AG09309 (cell line): ENCODE results near the gene SPOCK3.

Source experiments
- DNase-seq: peaks from one replicate; pipeline ENCODE4 v3.0.0-alpha.2; 2010; ENCODE audit warnings: low read depth
- H3K4me3 ChIP-seq: 2 replicates; pipeline ENCODE4 v1.5.1; 2011; ENCODE audit warnings: mild to moderate bottlenecking, low read depth, low read length, moderate library complexity; ENCODE audit not compliant: control insufficient read depth
- TF ChIP-seq, protein P1 (sequence below): IDR thresholded peaks from 2 replicates; pipeline ENCODE4 v1.5.1; 2011; ENCODE audit warnings: mild to moderate bottlenecking, low read depth, low read length, inconsistent platforms; ENCODE audit not compliant: insufficient read depth, control insufficient read depth; ENCODE audit errors: missing control alignments

Gene SPOCK3

DNA sequence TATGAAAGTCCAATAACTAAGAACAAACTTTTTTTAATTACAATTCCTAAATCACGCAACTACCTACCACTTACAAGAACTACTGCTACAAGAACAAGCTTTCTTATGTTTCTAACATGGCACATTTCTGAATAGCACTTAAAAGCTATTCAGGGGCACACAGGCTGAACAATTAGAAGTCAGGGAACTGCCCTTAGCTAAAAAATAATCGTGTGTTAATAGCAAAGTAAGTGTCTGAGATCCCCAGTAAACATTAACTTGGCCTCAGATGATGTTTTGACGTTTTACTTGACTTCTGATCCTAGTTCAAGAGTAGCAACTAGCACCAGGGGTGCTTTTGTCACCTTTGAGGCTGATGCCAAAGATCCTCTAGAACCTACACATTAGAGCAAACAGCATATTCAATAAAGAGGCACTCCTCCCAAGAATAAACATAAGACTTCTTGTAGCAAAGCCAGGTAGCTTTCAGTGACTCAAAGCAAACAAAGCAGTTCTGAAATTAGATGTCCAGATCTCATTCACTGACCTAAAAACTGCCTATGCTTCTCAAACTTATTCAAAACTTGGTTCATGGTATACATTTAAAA is 16.2 kb downstream of the SPOCK3 start:
- TF ChIP-seq, protein P1, sequence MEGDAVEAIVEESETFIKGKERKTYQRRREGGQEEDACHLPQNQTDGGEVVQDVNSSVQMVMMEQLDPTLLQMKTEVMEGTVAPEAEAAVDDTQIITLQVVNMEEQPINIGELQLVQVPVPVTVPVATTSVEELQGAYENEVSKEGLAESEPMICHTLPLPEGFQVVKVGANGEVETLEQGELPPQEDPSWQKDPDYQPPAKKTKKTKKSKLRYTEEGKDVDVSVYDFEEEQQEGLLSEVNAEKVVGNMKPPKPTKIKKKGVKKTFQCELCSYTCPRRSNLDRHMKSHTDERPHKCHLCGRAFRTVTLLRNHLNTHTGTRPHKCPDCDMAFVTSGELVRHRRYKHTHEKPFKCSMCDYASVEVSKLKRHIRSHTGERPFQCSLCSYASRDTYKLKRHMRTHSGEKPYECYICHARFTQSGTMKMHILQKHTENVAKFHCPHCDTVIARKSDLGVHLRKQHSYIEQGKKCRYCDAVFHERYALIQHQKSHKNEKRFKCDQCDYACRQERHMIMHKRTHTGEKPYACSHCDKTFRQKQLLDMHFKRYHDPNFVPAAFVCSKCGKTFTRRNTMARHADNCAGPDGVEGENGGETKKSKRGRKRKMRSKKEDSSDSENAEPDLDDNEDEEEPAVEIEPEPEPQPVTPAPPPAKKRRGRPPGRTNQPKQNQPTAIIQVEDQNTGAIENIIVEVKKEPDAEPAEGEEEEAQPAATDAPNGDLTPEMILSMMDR = no peak
- no peak for DNase-seq
- no peak overlapping the region for H3K4me3 ChIP-seq

DNA sequence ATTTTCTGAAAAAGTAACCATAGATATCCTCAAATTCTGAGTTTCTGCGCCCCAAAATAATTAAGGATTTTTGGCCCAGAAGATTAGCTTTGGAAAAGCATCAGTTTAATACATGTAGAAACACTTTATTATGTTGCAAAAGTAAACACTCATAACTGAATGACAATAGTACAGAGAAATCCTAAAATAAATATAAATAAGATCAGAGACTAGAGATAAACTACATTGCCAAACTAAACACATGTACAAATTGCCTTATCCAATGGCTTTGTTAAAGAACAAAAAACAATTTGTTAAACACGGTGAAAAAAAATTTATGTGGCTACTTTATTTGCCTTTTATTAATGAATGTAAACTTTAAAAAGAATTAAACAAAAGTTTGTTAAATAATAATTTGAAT is 17.5 kb downstream of the SPOCK3 start:
- no peak overlapping the region for H3K4me3 ChIP-seq
- TF ChIP-seq, protein P1 = no peak
- DNase-seq = no peak

DNA sequence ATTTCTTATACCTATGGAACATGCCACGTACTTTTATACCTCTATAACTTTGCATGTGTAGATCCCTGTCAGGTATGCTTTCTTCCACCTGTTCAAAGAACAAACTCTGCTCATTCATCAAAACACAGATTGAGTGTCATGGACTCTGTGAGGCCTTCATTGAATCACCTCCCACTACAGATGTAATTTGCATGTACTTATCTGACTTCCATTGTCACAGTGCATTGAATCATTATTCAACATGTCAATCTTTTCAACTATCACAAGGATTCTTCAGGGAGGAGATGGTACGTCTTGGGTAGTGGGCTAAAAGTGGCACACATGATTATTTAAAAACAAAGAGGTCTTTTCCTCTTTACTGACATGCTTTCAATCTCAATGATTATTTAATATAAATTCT is 24.1 kb downstream of the SPOCK3 start:
- no peak for DNase-seq
- TF ChIP-seq, protein P1 = no peak
- H3K4me3 ChIP-seq = no peak overlapping the region

DNA sequence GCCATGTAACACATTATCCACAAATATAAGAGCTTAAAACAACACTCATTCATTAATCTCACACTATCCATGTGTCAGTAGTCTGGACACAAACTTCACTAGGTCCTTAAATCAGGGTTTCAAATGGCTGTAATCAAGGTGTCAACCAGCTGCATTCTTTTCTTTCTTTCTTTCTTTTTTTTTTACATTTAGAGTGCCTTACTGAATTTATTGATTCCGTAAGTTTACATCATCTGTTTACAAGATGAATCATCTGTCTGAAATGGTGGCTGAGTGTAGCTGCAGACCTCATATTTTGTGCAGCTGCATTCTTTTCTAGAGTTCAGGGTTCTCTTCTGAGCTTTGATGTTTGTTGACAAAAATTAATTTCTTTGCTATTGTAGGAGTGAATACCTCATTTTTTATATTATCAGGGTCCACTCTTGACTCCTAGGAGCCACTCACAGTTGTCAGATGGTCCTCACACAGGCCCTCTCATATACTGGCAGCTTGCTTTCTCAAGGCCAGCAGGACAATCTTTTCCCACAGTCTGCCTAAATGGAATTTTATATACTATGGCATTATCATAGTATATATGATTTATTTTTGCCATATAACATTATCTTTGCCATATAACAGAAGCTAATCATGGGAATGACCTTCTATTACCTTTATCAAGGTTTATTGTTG is 37.8 kb downstream of the SPOCK3 start:
- no peak for DNase-seq
- H3K4me3 ChIP-seq = no peak overlapping the region
- TF ChIP-seq, protein P1 = no peak

DNA sequence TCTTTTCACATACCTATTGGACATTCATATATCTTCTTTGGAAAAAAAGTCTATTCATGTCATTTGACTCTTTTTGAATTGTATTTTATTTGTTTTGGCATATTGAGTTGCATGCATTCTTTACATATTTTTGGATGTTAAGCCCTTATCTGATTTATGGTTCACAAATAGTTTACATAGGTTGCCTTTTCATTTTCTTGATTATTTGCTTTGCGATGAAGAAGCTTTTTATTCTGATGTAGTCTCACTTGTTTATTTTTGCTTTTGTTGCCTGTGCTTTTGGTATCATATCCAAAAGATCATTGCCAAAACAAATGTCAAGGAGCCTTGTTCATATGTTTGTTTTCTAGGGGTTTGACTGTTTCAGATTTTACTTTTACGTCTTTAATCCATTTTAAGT is 43.9 kb downstream of the SPOCK3 start:
- H3K4me3 ChIP-seq = no peak overlapping the region
- no peak for DNase-seq
- TF ChIP-seq, protein P1 = no peak

DNA sequence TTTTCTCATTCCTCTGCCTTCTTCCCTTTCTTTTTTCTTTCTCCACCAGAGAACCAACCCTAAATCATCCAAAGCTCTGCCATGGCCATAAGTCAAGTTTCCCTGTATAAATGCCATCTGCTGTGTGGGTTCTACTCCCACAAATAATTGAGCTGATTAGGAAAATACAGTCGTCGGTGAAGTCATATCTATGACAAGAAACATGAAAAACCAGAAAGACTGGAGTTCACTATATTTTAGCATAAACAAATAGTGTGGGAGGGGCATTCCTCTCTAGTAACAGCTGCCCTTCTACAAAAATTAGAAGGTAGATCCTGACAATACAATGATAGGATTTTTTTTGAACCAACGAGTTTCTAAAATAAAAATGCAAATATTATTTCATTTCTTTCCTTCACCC is 48.8 kb downstream of the SPOCK3 start:
- DNase-seq = no peak
- TF ChIP-seq, protein P1 = no peak
- no peak overlapping the region for H3K4me3 ChIP-seq
